ENCODE results near the gene GALNT7. TPM values are rescaled to one million over a fixed set of nuclear protein-coding genes. Genes with fewer than 3 reads are reported as not detected.

GALNT7 gene
- polyA plus RNA-seq, 1 donor from 2014 or later, result 15.0 TPM

GRCh38 chr4:173245952-173246351, 77.3 kb downstream of the GALNT7 start:
- Histone ChIP-seq H3K9me2 (ENCODE audit: insufficient read depth, low read length) (no peaks in the 10 kb centered on the region), H3K79me2 (replicated peaks; ENCODE audit: insufficient read depth, low read length) (peaks cover 3% of the 10 kb centered on the region), H3K4me2 (ENCODE audit: low read length) (no peak overlapping the region), H3F3A (ENCODE audit: insufficient read depth, low read length, poor library complexity, severe bottlenecking) (no peaks in the 10 kb centered on the region), H4K20me1 (ENCODE audit: insufficient read depth) (no peaks in the 10 kb centered on the region), H3K9ac (ENCODE audit: low read length) (no peak overlapping the region), H3K4me3 (ENCODE audit: low read length) (no peak overlapping the region), H3K27me3 (ENCODE audit: insufficient read depth, low read depth, low read length) (no peaks in the 10 kb centered on the region), H3K36me3 (ENCODE audit: insufficient read depth, low read length) (no peaks in the 10 kb centered on the region), H3K27ac (ENCODE audit: low read length) (no peak overlapping the region), H3K9me3 (ENCODE audit: low read length) (no peaks in the 10 kb centered on the region), H2AFZ (ENCODE audit: low read depth, low read length) (no peak overlapping the region)
- TF ChIP-seq EP300 (conservative IDR thresholded peaks at IDR 0.05; ENCODE audit: poor library complexity, severe bottlenecking), result no peak
- no peak for TF ChIP-seq EZH2 (IDR thresholded peaks at IDR 0.05; ENCODE audit: borderline replicate concordance, insufficient read depth, low read length, poor library complexity, severe bottlenecking)
- TF ChIP-seq POLR2AphosphoS5 (IDR thresholded peaks at IDR 0.05), result no peak
- TF ChIP-seq TAF1 (IDR thresholded peaks at IDR 0.05; ENCODE audit: low read depth), result no peak
- no peak for TF ChIP-seq MXI1 (conservative IDR thresholded peaks at IDR 0.05; ENCODE audit: poor library complexity, severe bottlenecking)
- no peak for TF ChIP-seq CTCF (IDR thresholded peaks at IDR 0.05; ENCODE audit: poor library complexity, severe bottlenecking)
- TF ChIP-seq RAD21 (conservative IDR thresholded peaks at IDR 0.05), result no peak
- TF ChIP-seq, protein P1, sequence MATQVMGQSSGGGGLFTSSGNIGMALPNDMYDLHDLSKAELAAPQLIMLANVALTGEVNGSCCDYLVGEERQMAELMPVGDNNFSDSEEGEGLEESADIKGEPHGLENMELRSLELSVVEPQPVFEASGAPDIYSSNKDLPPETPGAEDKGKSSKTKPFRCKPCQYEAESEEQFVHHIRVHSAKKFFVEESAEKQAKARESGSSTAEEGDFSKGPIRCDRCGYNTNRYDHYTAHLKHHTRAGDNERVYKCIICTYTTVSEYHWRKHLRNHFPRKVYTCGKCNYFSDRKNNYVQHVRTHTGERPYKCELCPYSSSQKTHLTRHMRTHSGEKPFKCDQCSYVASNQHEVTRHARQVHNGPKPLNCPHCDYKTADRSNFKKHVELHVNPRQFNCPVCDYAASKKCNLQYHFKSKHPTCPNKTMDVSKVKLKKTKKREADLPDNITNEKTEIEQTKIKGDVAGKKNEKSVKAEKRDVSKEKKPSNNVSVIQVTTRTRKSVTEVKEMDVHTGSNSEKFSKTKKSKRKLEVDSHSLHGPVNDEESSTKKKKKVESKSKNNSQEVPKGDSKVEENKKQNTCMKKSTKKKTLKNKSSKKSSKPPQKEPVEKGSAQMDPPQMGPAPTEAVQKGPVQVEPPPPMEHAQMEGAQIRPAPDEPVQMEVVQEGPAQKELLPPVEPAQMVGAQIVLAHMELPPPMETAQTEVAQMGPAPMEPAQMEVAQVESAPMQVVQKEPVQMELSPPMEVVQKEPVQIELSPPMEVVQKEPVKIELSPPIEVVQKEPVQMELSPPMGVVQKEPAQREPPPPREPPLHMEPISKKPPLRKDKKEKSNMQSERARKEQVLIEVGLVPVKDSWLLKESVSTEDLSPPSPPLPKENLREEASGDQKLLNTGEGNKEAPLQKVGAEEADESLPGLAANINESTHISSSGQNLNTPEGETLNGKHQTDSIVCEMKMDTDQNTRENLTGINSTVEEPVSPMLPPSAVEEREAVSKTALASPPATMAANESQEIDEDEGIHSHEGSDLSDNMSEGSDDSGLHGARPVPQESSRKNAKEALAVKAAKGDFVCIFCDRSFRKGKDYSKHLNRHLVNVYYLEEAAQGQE (IDR thresholded peaks at IDR 0.05; ENCODE audit: borderline replicate concordance), result no peak
- TF ChIP-seq SMC3 (conservative IDR thresholded peaks at IDR 0.05; ENCODE audit: poor library complexity), result no peak

DNA sequence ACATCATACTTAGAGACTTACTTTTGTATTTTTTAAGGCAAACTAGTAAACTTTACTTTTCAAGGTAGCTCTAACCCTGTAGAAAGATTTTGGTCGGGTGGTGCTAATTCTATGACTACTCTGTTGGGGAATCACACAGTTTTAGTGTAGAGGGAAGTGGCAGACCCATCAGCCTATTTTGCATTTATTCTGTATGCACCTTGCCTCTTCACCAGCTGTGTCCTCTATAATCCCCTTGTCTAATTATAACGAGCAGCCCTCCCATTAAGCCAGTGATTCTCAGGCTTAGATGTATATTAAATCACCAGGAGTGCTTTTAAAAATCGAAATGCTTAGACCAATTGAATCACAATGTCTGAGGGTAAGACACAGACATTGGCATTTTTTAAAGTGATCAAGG, 78.1 kb downstream of the GALNT7 start:
- Histone ChIP-seq H3K4me2 (ENCODE audit: low read length) (no peak overlapping the region), H4K20me1 (ENCODE audit: insufficient read depth) (no peaks in the 10 kb centered on the region), H3K27ac (ENCODE audit: low read length) (no peak overlapping the region), H3K79me2 (replicated peaks; ENCODE audit: insufficient read depth, low read length) (no peaks in the 10 kb centered on the region), H3F3A (ENCODE audit: insufficient read depth, low read length, poor library complexity, severe bottlenecking) (no peaks in the 10 kb centered on the region), H3K9ac (ENCODE audit: low read length) (no peak overlapping the region), H3K4me3 (ENCODE audit: low read length) (no peak overlapping the region), H3K9me2 (ENCODE audit: insufficient read depth, low read length) (no peaks in the 10 kb centered on the region), H3K27me3 (ENCODE audit: insufficient read depth, low read depth, low read length) (no peaks in the 10 kb centered on the region), H2AFZ (ENCODE audit: low read depth, low read length) (no peak overlapping the region), H3K36me3 (ENCODE audit: insufficient read depth, low read length) (no peaks in the 10 kb centered on the region), H3K9me3 (ENCODE audit: low read length) (no peaks in the 10 kb centered on the region)
- TF ChIP-seq EP300 (conservative IDR thresholded peaks at IDR 0.05; ENCODE audit: poor library complexity, severe bottlenecking), result no peak

DNA sequence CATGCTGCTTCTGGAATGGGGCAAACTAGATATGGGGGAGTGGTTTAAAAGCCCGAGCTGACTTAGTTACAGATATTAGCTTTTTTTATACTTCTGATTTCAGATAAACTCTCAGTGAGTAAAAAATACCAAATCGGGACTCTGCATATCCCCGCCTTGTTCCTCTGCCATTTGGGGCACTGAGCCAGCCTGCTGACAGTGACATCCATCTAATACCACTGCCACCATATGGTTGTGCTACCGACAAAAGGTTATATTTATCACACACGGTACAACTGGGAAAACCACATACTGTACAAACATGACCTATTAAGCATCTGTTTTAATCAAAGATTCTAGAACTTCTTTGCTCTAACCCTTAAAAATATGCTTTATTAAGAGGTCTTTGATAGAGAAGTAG, 78.7 kb downstream of the GALNT7 start:
- no peak overlapping the region for H3K27ac ChIP-seq (ENCODE audit: low read length)

More for the DNA sequence above, 78.7 kb downstream of the GALNT7 start:
- Histone ChIP-seq H3F3A (ENCODE audit: insufficient read depth, low read length, poor library complexity, severe bottlenecking) (no peaks in the 10 kb centered on the region), H3K36me3 (ENCODE audit: insufficient read depth, low read length) (no peaks in the 10 kb centered on the region), H4K20me1 (ENCODE audit: insufficient read depth) (no peaks in the 10 kb centered on the region), H3K4me3 (ENCODE audit: low read length) (no peak overlapping the region), H3K79me2 (replicated peaks; ENCODE audit: insufficient read depth, low read length) (no peaks in the 10 kb centered on the region), H3K27me3 (ENCODE audit: insufficient read depth, low read depth, low read length) (no peaks in the 10 kb centered on the region), H3K9me3 (ENCODE audit: low read length) (no peaks in the 10 kb centered on the region), H3K9me2 (ENCODE audit: insufficient read depth, low read length) (no peaks in the 10 kb centered on the region), H3K9ac (ENCODE audit: low read length) (no peak overlapping the region), H3K4me2 (ENCODE audit: low read length) (no peak overlapping the region), H2AFZ (ENCODE audit: low read depth, low read length) (no peak overlapping the region)
- TF ChIP-seq EP300 (conservative IDR thresholded peaks at IDR 0.05; ENCODE audit: poor library complexity, severe bottlenecking), result no peak
- TF ChIP-seq RAD21 (conservative IDR thresholded peaks at IDR 0.05), result no peak
- TF ChIP-seq, protein P1 (IDR thresholded peaks at IDR 0.05; ENCODE audit: borderline replicate concordance), result no peak
- no peak for TF ChIP-seq POLR2AphosphoS5 (IDR thresholded peaks at IDR 0.05)
- TF ChIP-seq EZH2 (IDR thresholded peaks at IDR 0.05; ENCODE audit: borderline replicate concordance, insufficient read depth, low read length, poor library complexity, severe bottlenecking), result no peak
- no peak for TF ChIP-seq SMC3 (conservative IDR thresholded peaks at IDR 0.05; ENCODE audit: poor library complexity)
- TF ChIP-seq CTCF (IDR thresholded peaks at IDR 0.05; ENCODE audit: poor library complexity, severe bottlenecking), result no peak
- no peak for TF ChIP-seq MXI1 (conservative IDR thresholded peaks at IDR 0.05; ENCODE audit: poor library complexity, severe bottlenecking)
- TF ChIP-seq TAF1 (IDR thresholded peaks at IDR 0.05; ENCODE audit: low read depth), result no peak

Measured in neural cell (in vitro differentiated cells).